Neural cell (in vitro differentiated cells): Measurements from ENCODE around the gene RASAL1. TPM values are rescaled to one million over a fixed set of nuclear protein-coding genes. Genes with fewer than 3 reads are reported as not detected.

Experiments
- H2AFZ ChIP-seq: fragments of 200-600, 300-800 bp; sonication (generic), shearing (Covaris generic); 2 replicates; pipeline ENCODE4 v1.6.0; 2014; ENCODE audit warnings: low read depth, mild to moderate bottlenecking, antibody characterized with exemption, low read length, moderate library complexity
- H3F3A ChIP-seq: fragments of 200-600 bp; shearing (Covaris generic); 2 replicates; pipeline ENCODE4 v1.6.1; 2016; ENCODE audit warnings: mild to moderate bottlenecking, moderate library complexity, mixed read lengths, antibody characterized with exemption, low read length; ENCODE audit not compliant: insufficient read depth, poor library complexity, severe bottlenecking
- H3K27ac ChIP-seq: fragments of 200-600, 300-800 bp; sonication (generic), shearing (Covaris generic); 2 replicates; pipeline ENCODE4 v1.5.1; 2014; ENCODE audit warnings: mild to moderate bottlenecking, low read length, moderate library complexity
- H3K27me3 ChIP-seq: fragments of 300-800, 200-600 bp; sonication (generic), shearing (Covaris generic); 2 replicates; pipeline ENCODE4 v1.6.0; 2014; ENCODE audit warnings: mild to moderate bottlenecking, low read depth, low read length, moderate library complexity; ENCODE audit not compliant: insufficient read depth
- H3K36me3 ChIP-seq: fragments of 300-800, 200-600 bp; sonication (generic), shearing (Covaris generic); 2 replicates; pipeline ENCODE4 v1.5.1; 2014; ENCODE audit warnings: mild to moderate bottlenecking, antibody characterized with exemption, low read length, moderate library complexity; ENCODE audit not compliant: insufficient read depth
- H3K4me2 ChIP-seq: fragments of 300-800, 200-600 bp; sonication (generic), shearing (Covaris generic); 2 replicates; pipeline ENCODE4 v1.6.0; 2014; ENCODE audit warnings: mild to moderate bottlenecking, low read length
- H3K4me3 ChIP-seq: fragments of 300-800, 200-600 bp; sonication (generic), shearing (Covaris generic); 2 replicates; pipeline ENCODE4 v1.5.1; 2014; ENCODE audit warnings: mild to moderate bottlenecking, low read length, moderate library complexity
- H3K79me2 ChIP-seq: fragments of 200-600 bp; shearing (Covaris generic); replicated peaks from 2 replicates; pipeline ENCODE4 v1.6.0; 2014; ENCODE audit warnings: mild to moderate bottlenecking, low read length, moderate library complexity; ENCODE audit not compliant: insufficient read depth
- H3K9ac ChIP-seq: fragments of 300-800, 200-600 bp; sonication (generic), shearing (Covaris generic); 2 replicates; pipeline ENCODE4 v1.6.1; 2016; ENCODE audit warnings: mild to moderate bottlenecking, low read length, mixed read lengths
- H3K9me2 ChIP-seq: fragments of 200-600 bp; shearing (Covaris generic); 2 replicates; pipeline ENCODE4 v1.6.1; 2016; ENCODE audit warnings: mild to moderate bottlenecking, low read length, mixed read lengths; ENCODE audit not compliant: insufficient read depth
- H3K9me3 ChIP-seq: fragments of 200-600, 300-800 bp; sonication (generic), shearing (Covaris generic); 2 replicates; pipeline ENCODE4 v1.6.1; 2016; ENCODE audit warnings: mild to moderate bottlenecking, mixed run types, low read length, moderate library complexity, mixed read lengths
- H4K20me1 ChIP-seq: fragments of 200-600 bp; shearing (Covaris generic); 2 replicates; pipeline ENCODE4 v1.6.1; 2016; ENCODE audit warnings: mild to moderate bottlenecking, mixed run types; ENCODE audit not compliant: insufficient read depth
- CTCF ChIP-seq: fragments of 450-650 bp; IDR thresholded peaks from 2 replicates; pipeline ENCODE4 v1.5.1; 2014; ENCODE audit warnings: antibody characterized with exemption, mild to moderate bottlenecking, moderate library complexity; ENCODE audit not compliant: poor library complexity, severe bottlenecking
- EP300 ChIP-seq: fragments of 450-650 bp; conservative IDR thresholded peaks from 2 replicates; pipeline ENCODE4 v1.6.1; 2014; ENCODE audit warnings: antibody characterized with exemption, mild to moderate bottlenecking, moderate library complexity; ENCODE audit not compliant: poor library complexity, severe bottlenecking
- EZH2 ChIP-seq: fragments of 200-600, 300-800 bp; shearing (Covaris generic), sonication (generic); IDR thresholded peaks from 2 replicates; pipeline ENCODE4 v1.6.1; 2014; ENCODE audit warnings: antibody characterized with exemption, low read length, borderline replicate concordance, mild to moderate bottlenecking; ENCODE audit not compliant: insufficient read depth, poor library complexity, severe bottlenecking
- MXI1 ChIP-seq: fragments of 450-650 bp; conservative IDR thresholded peaks from 2 replicates; pipeline ENCODE4 v1.6.1; 2014; ENCODE audit warnings: antibody characterized with exemption, mild to moderate bottlenecking; ENCODE audit not compliant: poor library complexity, severe bottlenecking
- POLR2AphosphoS5 ChIP-seq: IDR thresholded peaks from 2 replicates; pipeline ENCODE4 v1.6.1; 2012
- RAD21 ChIP-seq: fragments of 450-650 bp; conservative IDR thresholded peaks from 2 replicates; pipeline ENCODE4 v1.6.1; 2014; ENCODE audit warnings: antibody characterized with exemption, mild to moderate bottlenecking, moderate library complexity
- REST ChIP-seq: IDR thresholded peaks from 2 replicates; pipeline ENCODE4 v1.6.1; 2012; ENCODE audit warnings: borderline replicate concordance
- SMC3 ChIP-seq: fragments of 450-650 bp; conservative IDR thresholded peaks from 2 replicates; pipeline ENCODE4 v1.6.1; 2014; ENCODE audit warnings: antibody characterized with exemption, mild to moderate bottlenecking, moderate library complexity; ENCODE audit not compliant: poor library complexity
- polyA plus RNA-seq: library from polyadenylated mRNA; depleted of rRNA; stranded (reverse); fragments of >200 nt; gene quantifications from 2 replicates; pipeline ENCODE4 v1.2.3, GENCODE V29; 2014

RASAL1 gene
- polyA plus RNA-seq, 1 donor from 2014 or later: 0.15 TPM

- Histone ChIP-seq H3K9ac (no peak overlapping the region), H3K9me3 (no peaks in the 10 kb centered on the region), H3K4me2 (no peak overlapping the region), H3F3A (no peaks in the 10 kb centered on the region), H3K27me3 (no peaks in the 10 kb centered on the region), H3K36me3 (peaks cover 8% of the 10 kb centered on the region), H2AFZ (no peak overlapping the region), H3K79me2 (peaks cover 5% of the 10 kb centered on the region), H3K27ac (no peak overlapping the region), H4K20me1 (no peaks in the 10 kb centered on the region), H3K9me2 (no peaks in the 10 kb centered on the region), H3K4me3 (no peak overlapping the region)
- TF ChIP-seq REST: no peak
- no peak for TF ChIP-seq RAD21
- TF ChIP-seq EZH2: no peak
- no peak for TF ChIP-seq MXI1
- TF ChIP-seq EP300: no peak
- no peak for TF ChIP-seq SMC3
- TF ChIP-seq POLR2AphosphoS5: no peak
- TF ChIP-seq CTCF: no peak
Observed at GRCh38 chr12:113179023-113179422, 43.5 kb upstream of the RASAL1 start.

GRCh38 chr12:113174461-113175384, 39.2 kb upstream of the RASAL1 start:
- Histone ChIP-seq H3K4me2 (no peak overlapping the region), H3K36me3 (peaks cover 11% of the 10 kb centered on the region), H2AFZ (no peak overlapping the region), H3K79me2 (no peaks in the 10 kb centered on the region), H3K4me3 (no peak overlapping the region), H4K20me1 (no peaks in the 10 kb centered on the region), H3K27ac (no peak overlapping the region), H3K27me3 (no peaks in the 10 kb centered on the region), H3F3A (no peaks in the 10 kb centered on the region), H3K9me2 (no peaks in the 10 kb centered on the region), H3K9me3 (no peaks in the 10 kb centered on the region), H3K9ac (no peak overlapping the region)
- no peak for TF ChIP-seq POLR2AphosphoS5
- TF ChIP-seq EP300: no peak
- peak; percentile 96 for TF ChIP-seq SMC3
- TF ChIP-seq CTCF: peak; percentile 96
- peak; percentile 95 for TF ChIP-seq RAD21
